HG03135 (cell line): ENCODE measurements around the gene PRPF8.
A peak's percentile ranks its signal among the peaks of the same experiment; 100 is the strongest.
"Not testable (repeated sequence)": the region's sequence is repeated elsewhere in the genome, so short reads cannot be mapped to it uniquely, and the experiment has no call there.

ENCODE experiments used
- ATAC-seq: cut with Tn5 transposase; IDR thresholded peaks from one replicate; pipeline ENCODE4 v1.9.1; 2021; ENCODE audit warnings: mild to moderate bottlenecking, moderate library complexity; ENCODE audit not compliant: unreplicated experiment

PRPF8 gene

GRCh38 chr17:1695365-1695764 lies 10.7 kb upstream of the PRPF8 start:
- no peak for ATAC-seq

- no peak for ATAC-seq
Measured at GRCh38 chr17:1693339-1693738, 8.7 kb upstream of the PRPF8 start.

GRCh38 chr17:1690544-1691221 lies 6.0 kb upstream of the PRPF8 start:
- ATAC-seq, result no peak

GRCh38 chr17:1688405-1688804 lies 3.7 kb upstream of the PRPF8 start:
- not testable (repeated sequence) for ATAC-seq

- no peak for ATAC-seq
Measured at GRCh38 chr17:1686086-1686485, 1.4 kb upstream of the PRPF8 start.

- no peak for ATAC-seq
Measured at GRCh38 chr17:1683459-1683858, 1.2 kb downstream of the PRPF8 start.

- ATAC-seq, result no peak
Measured at GRCh38 chr17:1676401-1676800, 8.3 kb downstream of the PRPF8 start.

- ATAC-seq, result no peak
Measured at GRCh38 chr17:1673041-1673785, 11.5 kb downstream of the PRPF8 start.

GRCh38 chr17:1663934-1664333 lies 20.7 kb downstream of the PRPF8 start:
- ATAC-seq, result not testable (repeated sequence)

GRCh38 chr17:1661045-1661444 lies 23.6 kb downstream of the PRPF8 start:
- no peak for ATAC-seq

GRCh38 chr17:1658100-1658499 lies 26.6 kb downstream of the PRPF8 start:
- no peak for ATAC-seq

- ATAC-seq, result no peak
Measured at GRCh38 chr17:1653735-1654134, 30.9 kb downstream of the PRPF8 start.

- not testable (repeated sequence) for ATAC-seq
Measured at GRCh38 chr17:1652794-1653193, 31.9 kb downstream of the PRPF8 start.

- ATAC-seq, result no peak
Measured at GRCh38 chr17:1651559-1651844, 33.2 kb downstream of the PRPF8 start.

- ATAC-seq, result no peak
Measured at GRCh38 chr17:1650731-1651558, 33.7 kb downstream of the PRPF8 start.

- ATAC-seq, result no peak
Measured at GRCh38 chr17:1649844-1650501, 34.7 kb downstream of the PRPF8 start, which contains the start of gene RILP. TSS of gene RILP (minus strand) at chr17:1649866. CDS start at chr17:1649804, 62 bp downstream.

- peak; percentile 47 for ATAC-seq
Measured at GRCh38 chr17:1648963-1649843, 35.5 kb downstream of the PRPF8 start.

GRCh38 chr17:1648173-1648962 lies 36.3 kb downstream of the PRPF8 start:
- peak; percentile 48 for ATAC-seq

GRCh38 chr17:1647802-1648171 lies 36.9 kb downstream of the PRPF8 start:
- no peak for ATAC-seq
